Measurements from ENCODE around the gene HNRNPH1. TPM values are rescaled to one million over a fixed set of nuclear protein-coding genes. Genes with fewer than 3 reads are reported as not detected.

Gene HNRNPH1
- total RNA-seq, 2 donors from 2014 or later = 104 to 146 TPM

DNA sequence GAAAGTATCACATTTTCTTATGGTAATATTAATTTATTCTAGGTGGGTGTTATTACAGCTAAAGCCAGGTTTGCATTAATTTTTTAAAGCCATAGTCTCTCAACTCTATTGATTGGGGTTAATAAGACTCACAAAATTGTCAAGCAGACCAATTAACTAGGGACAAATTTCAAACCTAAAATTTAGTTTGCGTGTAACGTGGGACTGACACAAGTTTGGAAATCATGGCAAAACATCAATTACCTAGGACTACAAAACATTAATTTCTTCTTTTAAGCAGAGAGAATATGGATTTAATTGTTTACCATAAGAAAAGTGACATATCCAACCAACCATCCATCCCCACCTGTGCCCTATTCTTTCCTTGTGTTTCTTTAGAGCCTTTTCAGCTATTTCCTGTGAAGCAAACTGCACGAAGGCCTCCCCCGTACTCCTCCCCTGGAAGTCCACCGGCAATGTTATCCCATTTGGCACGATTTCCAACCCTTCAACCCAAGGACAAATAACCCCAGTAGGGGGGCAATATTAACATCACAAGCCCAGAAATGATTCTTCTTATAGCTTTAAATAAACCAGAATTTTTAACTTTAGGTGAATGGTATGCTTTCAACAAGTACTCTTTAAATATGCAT, 4.4 kb downstream of the HNRNPH1 start:
- TF ChIP-seq, protein P1, sequence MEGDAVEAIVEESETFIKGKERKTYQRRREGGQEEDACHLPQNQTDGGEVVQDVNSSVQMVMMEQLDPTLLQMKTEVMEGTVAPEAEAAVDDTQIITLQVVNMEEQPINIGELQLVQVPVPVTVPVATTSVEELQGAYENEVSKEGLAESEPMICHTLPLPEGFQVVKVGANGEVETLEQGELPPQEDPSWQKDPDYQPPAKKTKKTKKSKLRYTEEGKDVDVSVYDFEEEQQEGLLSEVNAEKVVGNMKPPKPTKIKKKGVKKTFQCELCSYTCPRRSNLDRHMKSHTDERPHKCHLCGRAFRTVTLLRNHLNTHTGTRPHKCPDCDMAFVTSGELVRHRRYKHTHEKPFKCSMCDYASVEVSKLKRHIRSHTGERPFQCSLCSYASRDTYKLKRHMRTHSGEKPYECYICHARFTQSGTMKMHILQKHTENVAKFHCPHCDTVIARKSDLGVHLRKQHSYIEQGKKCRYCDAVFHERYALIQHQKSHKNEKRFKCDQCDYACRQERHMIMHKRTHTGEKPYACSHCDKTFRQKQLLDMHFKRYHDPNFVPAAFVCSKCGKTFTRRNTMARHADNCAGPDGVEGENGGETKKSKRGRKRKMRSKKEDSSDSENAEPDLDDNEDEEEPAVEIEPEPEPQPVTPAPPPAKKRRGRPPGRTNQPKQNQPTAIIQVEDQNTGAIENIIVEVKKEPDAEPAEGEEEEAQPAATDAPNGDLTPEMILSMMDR (IDR thresholded peaks at IDR 0.05) = no peak
- Histone ChIP-seq H3K4me1 (peaks cover 0 to 52% of the 10 kb centered on the region in 2 donors), H3K27me3 (no peaks in the 10 kb centered on the region), H3K36me3 (peaks cover 85% of the 10 kb centered on the region), H3K9me3 (no peaks in the 10 kb centered on the region), H3K4me3 (peak overlapping the region; percentile 13 to 26), H3K27ac (no peak overlapping the region)
- DNase-seq (ENCODE audit: low spot score) = no peak

DNA sequence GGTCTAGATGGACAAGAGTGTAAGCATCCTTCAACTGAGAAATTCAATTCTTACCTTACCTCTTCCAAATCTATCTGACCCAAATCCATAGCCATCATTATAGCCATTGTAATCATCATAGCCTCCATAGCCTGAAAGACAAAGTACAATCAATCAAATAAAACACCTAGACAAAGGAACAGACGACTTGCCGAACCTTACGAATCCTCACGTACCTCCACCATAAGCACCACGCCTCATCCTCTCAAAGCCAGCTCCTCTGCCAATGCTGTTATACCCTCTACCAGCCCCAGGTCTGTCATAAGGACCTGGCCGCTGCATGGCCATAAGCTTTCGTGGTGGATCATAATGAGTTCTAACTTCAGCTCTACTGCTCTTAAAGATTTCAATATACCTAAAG, 5.5 kb downstream of the HNRNPH1 start:
- Histone ChIP-seq H3K27me3 (no peaks in the 10 kb centered on the region), H3K9me3 (no peaks in the 10 kb centered on the region), H3K36me3 (peaks cover 96% of the 10 kb centered on the region), H3K4me1 (peaks cover 0 to 52% of the 10 kb centered on the region in 2 donors), H3K4me3 (no peak overlapping the region), H3K27ac (no peak overlapping the region)
- DNase-seq (ENCODE audit: low spot score) = no peak
- TF ChIP-seq, protein P1 (IDR thresholded peaks at IDR 0.05) = no peak

DNA sequence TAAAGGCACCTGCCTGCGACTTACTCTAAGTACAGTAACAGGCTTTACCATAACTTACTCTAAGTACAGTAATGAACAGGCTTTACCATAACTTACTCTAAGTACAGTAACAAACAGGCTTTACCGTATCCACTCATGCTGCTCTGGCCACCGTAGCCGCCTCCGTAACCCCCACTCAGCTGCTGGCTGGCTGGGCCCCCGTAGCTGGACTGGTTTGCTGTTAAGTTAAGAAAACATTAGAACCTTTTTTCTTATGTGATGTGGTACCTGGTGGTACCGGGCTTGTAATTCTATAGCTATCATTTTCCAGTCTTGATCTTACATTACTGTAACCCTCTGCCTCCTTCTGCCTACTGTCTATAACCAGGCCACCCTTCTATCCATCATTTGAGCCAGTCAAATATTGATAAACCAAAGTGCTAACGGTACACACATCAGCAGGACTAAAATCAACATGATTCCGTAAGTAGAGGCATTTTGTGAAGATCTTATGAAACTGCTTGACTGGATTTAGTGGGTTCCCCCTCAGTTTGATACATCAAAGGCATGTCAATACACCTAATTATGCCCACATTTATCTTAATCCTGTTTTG, 7.4 kb downstream of the HNRNPH1 start:
- peaks cover 0 to 49% of the 10 kb centered on the region in 2 donors for H3K4me1 ChIP-seq
- peaks cover 98% of the 10 kb centered on the region for H3K36me3 ChIP-seq
- H3K9me3 ChIP-seq = no peaks in the 10 kb centered on the region
- no peaks in the 10 kb centered on the region for H3K27me3 ChIP-seq
- DNase-seq (ENCODE audit: low spot score) = no peak
- TF ChIP-seq, protein P1 (IDR thresholded peaks at IDR 0.05) = no peak
- H3K27ac ChIP-seq = no peak overlapping the region
- H3K4me3 ChIP-seq = no peak overlapping the region

DNA sequence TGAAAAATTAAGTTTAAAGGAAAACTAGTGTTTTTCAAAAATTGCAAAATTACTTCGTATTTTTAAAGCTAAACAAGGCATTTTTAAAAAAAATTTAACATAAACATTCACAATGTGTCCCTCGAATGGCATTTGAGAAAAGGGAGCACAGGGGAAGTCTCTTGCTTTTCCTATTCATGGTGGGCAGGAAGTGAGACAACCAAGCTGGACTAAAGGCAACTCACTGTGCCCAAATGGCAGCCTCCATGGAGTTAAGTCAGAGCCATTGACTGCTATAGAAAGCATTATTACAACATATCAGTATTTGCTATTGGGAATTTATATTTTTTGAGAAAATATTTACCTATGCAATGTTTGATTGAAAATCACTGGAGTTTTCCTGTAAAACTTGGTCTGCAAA, 8.3 kb downstream of the HNRNPH1 start:
- H3K27me3 ChIP-seq = no peaks in the 10 kb centered on the region
- no peak overlapping the region for H3K27ac ChIP-seq
- H3K9me3 ChIP-seq = no peaks in the 10 kb centered on the region
- peaks cover 98% of the 10 kb centered on the region for H3K36me3 ChIP-seq
- H3K4me3 ChIP-seq = no peak overlapping the region
- DNase-seq (ENCODE audit: low spot score) = no peak
- TF ChIP-seq, protein P1 (IDR thresholded peaks at IDR 0.05) = no peak
- H3K4me1 ChIP-seq = peaks cover 0 to 49% of the 10 kb centered on the region in 2 donors

DNA sequence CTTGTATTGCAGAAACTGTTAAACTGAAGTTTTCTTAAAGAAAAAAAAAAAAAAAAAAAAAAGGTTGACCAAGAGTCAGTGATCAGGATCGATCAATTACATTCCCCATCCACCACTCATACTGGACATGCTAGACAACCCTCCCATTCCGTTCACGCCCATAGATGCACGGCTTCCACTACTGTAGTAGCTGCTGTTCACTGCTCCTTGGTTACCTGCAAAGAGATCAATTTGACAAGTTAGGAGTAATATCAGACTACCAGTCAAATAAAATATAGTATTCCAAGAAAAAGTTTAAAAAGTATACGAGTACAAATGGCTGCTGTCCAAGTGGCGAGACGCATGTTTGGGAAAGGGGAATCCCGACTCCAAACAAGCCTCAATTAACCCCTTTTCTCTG, 8.7 kb downstream of the HNRNPH1 start:
- no peaks in the 10 kb centered on the region for H3K9me3 ChIP-seq
- H3K4me1 ChIP-seq = peaks cover 0 to 50% of the 10 kb centered on the region in 2 donors
- no peaks in the 10 kb centered on the region for H3K27me3 ChIP-seq
- no peak overlapping the region for H3K27ac ChIP-seq
- DNase-seq (ENCODE audit: low spot score) = no peak
- TF ChIP-seq, protein P1 (IDR thresholded peaks at IDR 0.05) = no peak
- H3K4me3 ChIP-seq = no peak overlapping the region
- peaks cover 98% of the 10 kb centered on the region for H3K36me3 ChIP-seq

Measured in right atrium auricular region (tissue), 2 donors.